Neural progenitor cell (in vitro differentiated cells): ENCODE measurements around the gene GULP1. TPM values are rescaled to one million over a fixed set of nuclear protein-coding genes. Genes with fewer than 3 reads are reported as not detected.

ENCODE experiments used
- DNase-seq: peaks from one replicate; pipeline ENCODE4 v3.0.0-alpha.2; 2016; ENCODE audit warnings: low spot score
- H2AFZ ChIP-seq: fragments of 200-600 bp; sonication (generic); replicated peaks from 2 replicates; pipeline ENCODE4 v1.6.1; 2016; ENCODE audit warnings: antibody characterized with exemption
- H3F3A ChIP-seq: fragments of 200-600 bp; sonication (generic); 2 replicates; pipeline ENCODE4 v1.6.1; 2016; ENCODE audit warnings: antibody characterized with exemption, low read depth
- H3K27ac ChIP-seq: fragments of 200-600 bp; sonication (generic); 2 replicates; pipeline ENCODE4 v1.5.1; 2016; ENCODE audit warnings: mild to moderate bottlenecking
- H3K27me3 ChIP-seq: fragments of 200-600 bp; sonication (generic); 2 replicates; pipeline ENCODE4 v1.6.1; 2016; ENCODE audit warnings: mild to moderate bottlenecking, moderate library complexity
- H3K36me3 ChIP-seq: fragments of 200-600 bp; sonication (generic); 2 replicates; pipeline ENCODE4 v1.5.1; 2016
- H3K4me1 ChIP-seq: fragments of 200-600 bp; sonication (generic); 2 replicates; pipeline ENCODE4 v1.6.1; 2016; ENCODE audit warnings: mixed run types
- H3K4me2 ChIP-seq: fragments of 200-600 bp; sonication (generic); 2 replicates; pipeline ENCODE4 v1.6.1; 2016
- H3K4me3 ChIP-seq: fragments of 200-600 bp; sonication (generic); 2 replicates; pipeline ENCODE4 v1.5.1; 2016
- H3K79me2 ChIP-seq: fragments of 200-600 bp; sonication (generic); 2 replicates; pipeline ENCODE4 v1.6.1; 2016; ENCODE audit warnings: low read depth
- H3K9ac ChIP-seq: fragments of 200-600 bp; sonication (generic); 2 replicates; pipeline ENCODE4 v1.6.1; 2016
- H3K9me3 ChIP-seq: fragments of 200-600 bp; sonication (generic); 2 replicates; pipeline ENCODE4 v1.5.1; 2016; ENCODE audit warnings: low read depth
- H4K20me1 ChIP-seq: fragments of 200-600 bp; sonication (generic); 2 replicates; pipeline ENCODE4 v1.6.1; 2016; ENCODE audit warnings: low read depth
- H3K27ac Mint-ChIP-seq: 3 replicates; pipeline ENCODE4 v1.8.0; 2021; ENCODE audit warnings: mixed read lengths
- H3K27me3 Mint-ChIP-seq: 2 replicates; pipeline ENCODE4 v1.8.0; 2022; ENCODE audit warnings: low read depth, mild to moderate bottlenecking, inconsistent platforms, moderate library complexity, mixed read lengths; ENCODE audit not compliant: insufficient read depth
- H3K36me3 Mint-ChIP-seq: 3 replicates; pipeline ENCODE4 v1.8.0; 2021; ENCODE audit warnings: mixed read lengths
- H3K4me1 Mint-ChIP-seq: 3 replicates; pipeline ENCODE4 v1.8.0; 2021; ENCODE audit warnings: mixed read lengths
- H3K4me3 Mint-ChIP-seq: 3 replicates; pipeline ENCODE4 v1.8.0; 2021; ENCODE audit warnings: mild to moderate bottlenecking, moderate library complexity, mixed read lengths
- H3K9me3 Mint-ChIP-seq: 3 replicates; pipeline ENCODE4 v1.8.0; 2020; ENCODE audit warnings: mixed read lengths
- EZH2 ChIP-seq: fragments of 200-600 bp; sonication (generic); IDR thresholded peaks from 2 replicates; pipeline ENCODE4 v1.6.1; 2017; ENCODE audit warnings: antibody characterized with exemption, mild to moderate bottlenecking, moderate library complexity
- EZH2phosphoT487 ChIP-seq: fragments of 200-600 bp; sonication (generic); IDR thresholded peaks from 2 replicates; pipeline ENCODE4 v1.6.1; 2017; ENCODE audit warnings: antibody characterized with exemption
- total RNA-seq: library from RNA; depleted of rRNA; stranded (reverse); fragments of >200 nt; gene quantifications from 2 replicates; pipeline ENCODE4 v1.2.3, GENCODE V29; 2015; ENCODE audit warnings: low replicate concordance
- TF ChIP-seq, protein P1 (sequence below): fragments of 200-600 bp; sonication (generic); IDR thresholded peaks from 2 replicates; pipeline ENCODE4 v1.5.1; 2017; ENCODE audit warnings: antibody characterized with exemption, mild to moderate bottlenecking

Gene GULP1
- total RNA-seq, 1 donor from 2014 or later = 154 TPM

DNA sequence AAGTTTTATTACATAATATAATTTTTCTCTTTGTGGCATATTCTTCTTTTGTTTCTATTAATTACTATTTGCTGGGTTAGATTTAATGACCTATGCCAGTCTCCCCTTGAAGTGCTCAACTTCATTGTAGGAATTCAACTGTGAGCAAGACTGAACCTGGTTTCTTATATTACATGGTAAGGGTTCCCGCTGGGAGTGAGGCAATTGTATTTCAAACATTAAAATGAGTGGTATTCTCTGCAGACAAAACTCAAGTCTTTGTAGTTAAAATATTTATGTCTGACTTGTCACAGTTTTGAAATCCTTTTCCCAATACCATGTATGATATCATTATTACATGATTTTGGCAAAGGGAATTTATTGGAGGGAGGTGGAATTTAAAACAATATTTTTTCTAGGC lies 278.7 kb downstream of the GULP1 start:
- TF ChIP-seq, protein P1, sequence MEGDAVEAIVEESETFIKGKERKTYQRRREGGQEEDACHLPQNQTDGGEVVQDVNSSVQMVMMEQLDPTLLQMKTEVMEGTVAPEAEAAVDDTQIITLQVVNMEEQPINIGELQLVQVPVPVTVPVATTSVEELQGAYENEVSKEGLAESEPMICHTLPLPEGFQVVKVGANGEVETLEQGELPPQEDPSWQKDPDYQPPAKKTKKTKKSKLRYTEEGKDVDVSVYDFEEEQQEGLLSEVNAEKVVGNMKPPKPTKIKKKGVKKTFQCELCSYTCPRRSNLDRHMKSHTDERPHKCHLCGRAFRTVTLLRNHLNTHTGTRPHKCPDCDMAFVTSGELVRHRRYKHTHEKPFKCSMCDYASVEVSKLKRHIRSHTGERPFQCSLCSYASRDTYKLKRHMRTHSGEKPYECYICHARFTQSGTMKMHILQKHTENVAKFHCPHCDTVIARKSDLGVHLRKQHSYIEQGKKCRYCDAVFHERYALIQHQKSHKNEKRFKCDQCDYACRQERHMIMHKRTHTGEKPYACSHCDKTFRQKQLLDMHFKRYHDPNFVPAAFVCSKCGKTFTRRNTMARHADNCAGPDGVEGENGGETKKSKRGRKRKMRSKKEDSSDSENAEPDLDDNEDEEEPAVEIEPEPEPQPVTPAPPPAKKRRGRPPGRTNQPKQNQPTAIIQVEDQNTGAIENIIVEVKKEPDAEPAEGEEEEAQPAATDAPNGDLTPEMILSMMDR = no peak
- TF ChIP-seq EZH2 (no peak), EZH2phosphoT487 (no peak)
- H3K4me3 ChIP-seq = no peak overlapping the region
- H3K79me2 ChIP-seq = no peaks in the 10 kb centered on the region
- no peak overlapping the region for H3K4me2 ChIP-seq
- no peak overlapping the region for H3K27ac ChIP-seq
- H4K20me1 ChIP-seq = no peaks in the 10 kb centered on the region
- H3K4me1 Mint-ChIP-seq = peaks cover 6% of the 10 kb centered on the region
- DNase-seq = no peak
- H3K9ac ChIP-seq = no peak overlapping the region
- H3F3A ChIP-seq = no peaks in the 10 kb centered on the region
- no peaks in the 10 kb centered on the region for H3K4me1 ChIP-seq
- no peak overlapping the region for H3K27ac Mint-ChIP-seq
- H3K27me3 ChIP-seq = no peaks in the 10 kb centered on the region
- H3K9me3 Mint-ChIP-seq = no peaks in the 10 kb centered on the region
- H3K4me3 Mint-ChIP-seq = no peak overlapping the region
- no peaks in the 10 kb centered on the region for H3K9me3 ChIP-seq
- no peak overlapping the region for H2AFZ ChIP-seq
- peaks cover 26% of the 10 kb centered on the region for H3K36me3 Mint-ChIP-seq
- H3K36me3 ChIP-seq = peaks cover 8% of the 10 kb centered on the region
- no peaks in the 10 kb centered on the region for H3K27me3 Mint-ChIP-seq

DNA sequence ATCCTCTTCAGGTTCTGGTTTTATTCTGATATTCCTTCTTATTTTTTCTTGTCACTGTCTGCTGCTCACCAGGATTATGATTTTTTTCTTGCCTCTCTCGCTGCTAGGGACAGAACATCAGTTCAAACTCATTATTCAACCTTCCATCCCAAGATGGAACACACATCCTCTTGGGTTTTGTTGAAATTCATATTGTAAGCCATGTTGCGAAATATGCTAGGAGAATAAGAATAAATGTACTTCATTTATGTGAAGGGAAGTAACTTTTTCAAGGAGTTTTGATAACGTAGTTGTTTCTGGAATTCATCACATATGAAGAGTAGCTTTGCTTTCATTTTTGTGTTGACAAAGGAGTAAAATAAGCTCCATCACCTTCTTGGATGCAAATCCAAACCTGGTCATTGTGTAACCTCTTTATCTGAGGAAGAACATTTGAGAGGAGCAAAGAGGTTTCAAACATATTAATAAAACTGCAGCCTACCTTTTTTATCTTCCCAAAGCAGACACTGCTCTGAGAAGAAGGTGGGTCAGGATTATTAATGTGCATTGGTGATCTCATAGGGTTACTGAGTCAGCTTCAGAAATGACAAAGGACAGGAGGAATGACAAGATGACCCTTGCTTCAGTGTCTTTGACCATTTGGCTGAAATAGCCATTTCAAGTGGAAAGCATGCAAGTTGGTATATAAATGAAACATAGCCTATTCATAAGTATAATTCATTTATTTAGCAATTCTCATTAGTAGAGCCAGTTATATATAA lies 280.0 kb downstream of the GULP1 start:
- Mint-ChIP-seq H3K27me3 (no peaks in the 10 kb centered on the region), H3K27ac (no peak overlapping the region), H3K9me3 (no peaks in the 10 kb centered on the region), H3K4me1 (peaks cover 6% of the 10 kb centered on the region), H3K36me3 (peaks cover 28% of the 10 kb centered on the region), H3K4me3 (no peak overlapping the region)
- H3K36me3 ChIP-seq = peaks cover 6% of the 10 kb centered on the region
- H3K4me2 ChIP-seq = no peak overlapping the region
- no peaks in the 10 kb centered on the region for H3K9me3 ChIP-seq
- H3K27me3 ChIP-seq = no peaks in the 10 kb centered on the region
- H3K9ac ChIP-seq = no peak overlapping the region
- H3K4me3 ChIP-seq = no peak overlapping the region
- no peaks in the 10 kb centered on the region for H4K20me1 ChIP-seq
- no peak for DNase-seq
- H3K79me2 ChIP-seq = no peaks in the 10 kb centered on the region
- no peak overlapping the region for H3K27ac ChIP-seq
- H3F3A ChIP-seq = no peaks in the 10 kb centered on the region
- no peak overlapping the region for H2AFZ ChIP-seq
- TF ChIP-seq EZH2 (no peak), EZH2phosphoT487 (no peak)
- TF ChIP-seq, protein P1 = no peak
- H3K4me1 ChIP-seq = no peaks in the 10 kb centered on the region

DNA sequence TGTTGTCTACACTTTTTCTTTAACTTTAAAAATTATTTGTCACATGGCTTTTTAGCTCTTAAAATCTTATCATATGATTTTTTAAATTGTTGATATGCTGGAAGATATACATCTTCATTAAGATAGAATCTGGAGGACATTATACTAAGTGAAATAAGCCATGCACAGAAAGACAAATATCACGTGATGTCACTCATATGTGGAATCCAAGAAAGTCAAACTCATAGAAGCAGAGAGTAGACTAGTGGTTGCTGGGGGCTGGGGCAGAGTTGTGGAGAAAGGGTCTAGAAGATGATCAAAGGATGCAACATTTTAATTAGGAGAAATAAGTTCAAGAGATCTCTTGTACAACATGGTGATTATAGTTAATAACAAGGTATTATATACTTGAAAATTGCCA lies 280.9 kb downstream of the GULP1 start:
- no peaks in the 10 kb centered on the region for H3K27me3 ChIP-seq
- no peak overlapping the region for H2AFZ ChIP-seq
- H3K36me3 ChIP-seq = peaks cover 6% of the 10 kb centered on the region
- Mint-ChIP-seq H3K4me3 (no peak overlapping the region), H3K27ac (no peak overlapping the region), H3K4me1 (peaks cover 6% of the 10 kb centered on the region), H3K27me3 (no peaks in the 10 kb centered on the region), H3K36me3 (peaks cover 28% of the 10 kb centered on the region), H3K9me3 (no peaks in the 10 kb centered on the region)
- DNase-seq = no peak
- no peak overlapping the region for H3K9ac ChIP-seq
- no peaks in the 10 kb centered on the region for H4K20me1 ChIP-seq
- TF ChIP-seq, protein P1 = no peak
- TF ChIP-seq EZH2phosphoT487 = no peak
- TF ChIP-seq EZH2 = no peak
- no peak overlapping the region for H3K4me2 ChIP-seq
- no peaks in the 10 kb centered on the region for H3K79me2 ChIP-seq
- no peaks in the 10 kb centered on the region for H3K9me3 ChIP-seq
- H3K4me3 ChIP-seq = no peak overlapping the region
- H3F3A ChIP-seq = no peaks in the 10 kb centered on the region
- H3K27ac ChIP-seq = no peak overlapping the region
- no peaks in the 10 kb centered on the region for H3K4me1 ChIP-seq
